Measurements from ENCODE around the gene SINHCAF.

GRCh38 chr12:31279390-31279924, 46.5 kb downstream of the SINHCAF start:
- TF ChIP-seq CTCF (IDR thresholded peaks at IDR 0.05): no peak
- TF ChIP-seq POLR2AphosphoS5 (IDR thresholded peaks at IDR 0.05): no peak
- no peak for TF ChIP-seq EP300 (IDR thresholded peaks at IDR 0.05)
